Tibial nerve (tissue), 4 donors: ENCODE results near the gene ZC3H7B.

ENCODE experiments used
- EP300 ChIP-seq, 2 donors: sonication (generic); formaldehyde crosslinking; IDR thresholded peaks; one replicate each; pipeline ENCODE4 v1.6.1; 2017; ENCODE audit warnings: antibody characterized with exemption in 2 of 2, mild to moderate bottlenecking in 1 of 2
- POLR2A ChIP-seq, 2 donors: fragments of 450-650 bp; IDR thresholded peaks; one replicate each; pipeline ENCODE4 v1.6.1; 2017; ENCODE audit warnings: antibody characterized with exemption in 2 of 2, mild to moderate bottlenecking in 2 of 2, moderate library complexity in 2 of 2
- TF ChIP-seq, protein P1 (sequence below), 5 experiments: fragments of 200-600 bp in 3 of 5; fragments of 450-650 bp in 2 of 5; sonication (generic) in 3 of 5; IDR thresholded peaks; one replicate each; pipeline ENCODE4 v1.5.1; 2016 to 2019; ENCODE audit warnings: antibody characterized with exemption in 5 of 5, mild to moderate bottlenecking in 3 of 5, moderate library complexity in 2 of 5

DNA sequence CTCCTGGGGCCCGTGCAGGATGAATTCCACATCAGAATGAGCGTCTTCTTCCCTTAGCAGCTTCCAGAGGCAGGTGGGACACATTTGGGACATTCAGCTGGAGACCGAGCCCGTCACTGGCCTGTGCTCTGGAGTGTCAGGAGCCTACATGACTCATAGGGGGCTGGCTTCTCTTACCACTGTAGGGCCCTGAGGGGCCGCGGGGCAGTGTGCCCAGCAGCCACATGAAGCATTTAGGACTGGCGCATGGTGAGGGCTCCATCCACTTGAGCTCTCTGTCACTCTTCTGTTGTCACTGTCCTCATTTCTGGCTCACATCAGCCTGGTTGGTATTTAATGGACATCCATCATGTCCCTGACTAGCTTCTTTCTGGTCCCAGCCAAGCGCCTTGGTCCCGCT is 42.4 kb downstream of the ZC3H7B start:
- TF ChIP-seq EP300 (IDR thresholded peaks at IDR 0.05) (no peak), POLR2A (IDR thresholded peaks at IDR 0.05) (no peak)
- TF ChIP-seq, protein P1, sequence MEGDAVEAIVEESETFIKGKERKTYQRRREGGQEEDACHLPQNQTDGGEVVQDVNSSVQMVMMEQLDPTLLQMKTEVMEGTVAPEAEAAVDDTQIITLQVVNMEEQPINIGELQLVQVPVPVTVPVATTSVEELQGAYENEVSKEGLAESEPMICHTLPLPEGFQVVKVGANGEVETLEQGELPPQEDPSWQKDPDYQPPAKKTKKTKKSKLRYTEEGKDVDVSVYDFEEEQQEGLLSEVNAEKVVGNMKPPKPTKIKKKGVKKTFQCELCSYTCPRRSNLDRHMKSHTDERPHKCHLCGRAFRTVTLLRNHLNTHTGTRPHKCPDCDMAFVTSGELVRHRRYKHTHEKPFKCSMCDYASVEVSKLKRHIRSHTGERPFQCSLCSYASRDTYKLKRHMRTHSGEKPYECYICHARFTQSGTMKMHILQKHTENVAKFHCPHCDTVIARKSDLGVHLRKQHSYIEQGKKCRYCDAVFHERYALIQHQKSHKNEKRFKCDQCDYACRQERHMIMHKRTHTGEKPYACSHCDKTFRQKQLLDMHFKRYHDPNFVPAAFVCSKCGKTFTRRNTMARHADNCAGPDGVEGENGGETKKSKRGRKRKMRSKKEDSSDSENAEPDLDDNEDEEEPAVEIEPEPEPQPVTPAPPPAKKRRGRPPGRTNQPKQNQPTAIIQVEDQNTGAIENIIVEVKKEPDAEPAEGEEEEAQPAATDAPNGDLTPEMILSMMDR (IDR thresholded peaks at IDR 0.05) = no peak
